B cell (primary cell): ENCODE results near the gene AGPAT1. TPM values are rescaled to one million over a fixed set of nuclear protein-coding genes. Genes with fewer than 3 reads are reported as not detected.

Experiments
- ATAC-seq: fragments of 200-7000 bp; cut with Tn5 transposase; one replicate; pipeline ENCODE4 v1.10.0; 2021; ENCODE audit warnings: low read depth, mild to moderate bottlenecking, moderate number of reproducible peaks, moderate library complexity
- CTCF ChIA-PET: fragments of 350-600 bp; sonication (Branson Sonifier 250); formaldehyde crosslinking; loops from one replicate; lab custom pipeline; 2021; ENCODE audit warnings: antibody characterized with exemption, inconsistent platforms; lab: Charles Lee
- POLR2A ChIA-PET: fragments of 350-600 bp; sonication (Branson Sonifier 250); formaldehyde crosslinking; loops from one replicate; lab custom pipeline; 2021; ENCODE audit warnings: antibody characterized with exemption; lab: Charles Lee
- DNase-seq: peaks from one replicate; pipeline ENCODE4 v3.0.0; 2013
- H2AFZ ChIP-seq: 2 replicates; pipeline ENCODE4 v1.6.1; 2012; ENCODE audit warnings: mild to moderate bottlenecking, low read depth, low read length; ENCODE audit not compliant: insufficient read depth, poor library complexity, severe bottlenecking
- H3K27ac ChIP-seq, 2 donors: 1 replicate in 1 of 2; 2 replicates in 1 of 2; pipeline ENCODE4 v1.5.1; 2012 to 2013; ENCODE audit warnings: low read length in 2 of 2, mild to moderate bottlenecking in 2 of 2, moderate library complexity in 1 of 2
- H3K27me3 ChIP-seq, 4 experiments: fragments of 200-600 bp in 1 of 4; sonication (generic) in 1 of 4; replicated peaks in 1 of 4; 1 replicate in 2 of 4; 2 replicates in 2 of 4; pipeline versions ENCODE4 v1.6.1 to v1.7.0; 2013 to 2016; ENCODE audit warnings: low read length in 3 of 4, mild to moderate bottlenecking in 2 of 4, mixed read lengths in 1 of 4, moderate library complexity in 1 of 4; ENCODE audit not compliant: insufficient read depth in 4 of 4, control insufficient read depth in 3 of 4; ENCODE audit errors: control extremely low read depth in 1 of 4
- H3K36me3 ChIP-seq, 2 experiments: replicated peaks in 1 of 2; 1 replicate in 1 of 2; 2 replicates in 1 of 2; pipeline versions ENCODE4 v1.6.1 to v1.7.1; 2013; ENCODE audit warnings: low read length in 1 of 2; ENCODE audit not compliant: insufficient read depth in 2 of 2, control insufficient read depth in 1 of 2; ENCODE audit errors: control extremely low read depth in 1 of 2, extremely low read depth in 1 of 2
- H3K4me1 ChIP-seq, 2 donors: fragments of 200-600 bp in 1 of 2; sonication (generic) in 1 of 2; 1 replicate in 1 of 2; 2 replicates in 1 of 2; pipeline versions ENCODE4 v1.5.1 to v1.6.1; 2013 to 2017; ENCODE audit warnings: low read length in 2 of 2; ENCODE audit not compliant: control insufficient read depth in 2 of 2, insufficient read depth in 2 of 2
- H3K4me2 ChIP-seq: replicated peaks from 2 replicates; pipeline ENCODE3; 2012; ENCODE audit warnings: mild to moderate bottlenecking, low read depth, low read length; ENCODE audit not compliant: poor library complexity, severe bottlenecking
- H3K4me3 ChIP-seq, 5 experiments: fragments of 200-600 bp in 1 of 5; sonication (generic) in 1 of 5; 1 replicate in 3 of 5; 2 replicates in 2 of 5; pipeline versions ENCODE4 v1.5.1 to v1.7.0; 2011 to 2016; ENCODE audit warnings: low read length in 4 of 5, mild to moderate bottlenecking in 4 of 5, low read depth in 2 of 5, control low read depth in 1 of 5, moderate library complexity in 1 of 5; ENCODE audit not compliant: insufficient read depth in 1 of 5; ENCODE audit errors: control extremely low read depth in 1 of 5, extremely low read depth in 1 of 5
- H3K79me2 ChIP-seq: fragments of 200-600 bp; sonication (generic); one replicate; pipeline ENCODE4 v1.6.0; 2016; ENCODE audit warnings: low read length; ENCODE audit not compliant: control insufficient read depth, insufficient read depth
- H3K9ac ChIP-seq: fragments of 200-600 bp; sonication (generic); 2 replicates; pipeline ENCODE4 v1.6.1; 2017; ENCODE audit warnings: mild to moderate bottlenecking, low read length, moderate library complexity
- H3K9me3 ChIP-seq, 3 donors: one replicate each; pipeline versions ENCODE4 v1.6.1 to v1.7.1; 2013; ENCODE audit warnings: low read length in 2 of 3; ENCODE audit not compliant: control insufficient read depth in 2 of 3, insufficient read depth in 1 of 3; ENCODE audit errors: control extremely low read depth in 1 of 3
- H4K20me1 ChIP-seq: 2 replicates; pipeline ENCODE4 v1.6.0; 2012; ENCODE audit warnings: mild to moderate bottlenecking, low read length; ENCODE audit not compliant: insufficient read depth, control insufficient read depth, poor library complexity, severe bottlenecking
- H3K27ac Mint-ChIP-seq: one replicate; pipeline ENCODE4 v1.8.0; 2021; ENCODE audit warnings: mixed read lengths
- H3K27me3 Mint-ChIP-seq: one replicate; pipeline ENCODE4 v1.8.0; 2021; ENCODE audit warnings: mixed read lengths
- H3K4me1 Mint-ChIP-seq: one replicate; pipeline ENCODE4 v1.8.0; 2021; ENCODE audit warnings: mixed read lengths
- H3K4me3 Mint-ChIP-seq: one replicate; pipeline ENCODE4 v1.8.0; 2021; ENCODE audit warnings: mixed read lengths
- H3K9me3 Mint-ChIP-seq: one replicate; pipeline ENCODE4 v1.8.0; 2022; ENCODE audit warnings: mixed read lengths; ENCODE audit not compliant: insufficient read depth
- EZH2 ChIP-seq: IDR thresholded peaks from 2 replicates; pipeline ENCODE4 v1.6.1; 2012; ENCODE audit warnings: borderline replicate concordance, low read depth, mild to moderate bottlenecking, moderate library complexity, low read length; ENCODE audit not compliant: insufficient read depth, poor library complexity, severe bottlenecking
- WGBS: methylation state at CpG from one replicate; pipeline ENCODE4 v1.1.5; 2013; ENCODE audit warnings: missing lambda C conversion rate; ENCODE audit not compliant: insufficient coverage; 5-methylcytosine and 5-hydroxymethylcytosine counted together
- intact Hi-C: fragments of 100-400 bp; cut with micrococcal nuclease; formaldehyde crosslinking; loops from one replicate; pipeline ENCODE4 v1.10.0; 2022
- polyA plus RNA-seq: library from polyadenylated mRNA; depleted of rRNA; stranded (reverse); fragments of >200 nt; gene quantifications from 2 replicates; pipeline ENCODE4 v1.2.3, GENCODE V29; 2012
- total RNA-seq, 2 donors: library from RNA; stranded (reverse); fragments of 120-200 nt in 1 of 2; gene quantifications; 1 replicate in 1 of 2; 2 replicates in 1 of 2; pipeline versions ENCODE4 v1.2.3 to v1.2.4, GENCODE V29; 2013 to 2022
- TF ChIP-seq, protein P1 (sequence below): fragments of 200-600 bp; IDR thresholded peaks from one replicate; pipeline ENCODE4 v1.8.0; 2022; ENCODE audit warnings: antibody characterized with exemption, mild to moderate bottlenecking

AGPAT1 gene
- total and polyA plus RNA-seq, 2 donors (not counting 1 experiment from before 2014, with no cell fraction given): 29.8 to 37.1 TPM

DNA sequence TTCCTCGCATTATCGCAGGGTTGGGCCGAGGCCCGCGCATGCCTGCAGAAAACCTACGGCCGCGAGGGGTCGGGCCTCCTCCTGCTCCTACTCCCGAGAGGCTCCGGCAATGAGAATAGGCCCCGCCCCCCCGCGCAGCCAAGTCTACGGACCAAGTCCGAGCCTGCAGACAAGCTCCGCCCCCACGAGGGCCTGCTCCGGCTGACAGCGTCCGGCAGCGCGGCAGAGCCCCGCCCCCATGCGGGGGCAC, 19.7 kb upstream of the AGPAT1 start:
- TF ChIP-seq, protein P1, sequence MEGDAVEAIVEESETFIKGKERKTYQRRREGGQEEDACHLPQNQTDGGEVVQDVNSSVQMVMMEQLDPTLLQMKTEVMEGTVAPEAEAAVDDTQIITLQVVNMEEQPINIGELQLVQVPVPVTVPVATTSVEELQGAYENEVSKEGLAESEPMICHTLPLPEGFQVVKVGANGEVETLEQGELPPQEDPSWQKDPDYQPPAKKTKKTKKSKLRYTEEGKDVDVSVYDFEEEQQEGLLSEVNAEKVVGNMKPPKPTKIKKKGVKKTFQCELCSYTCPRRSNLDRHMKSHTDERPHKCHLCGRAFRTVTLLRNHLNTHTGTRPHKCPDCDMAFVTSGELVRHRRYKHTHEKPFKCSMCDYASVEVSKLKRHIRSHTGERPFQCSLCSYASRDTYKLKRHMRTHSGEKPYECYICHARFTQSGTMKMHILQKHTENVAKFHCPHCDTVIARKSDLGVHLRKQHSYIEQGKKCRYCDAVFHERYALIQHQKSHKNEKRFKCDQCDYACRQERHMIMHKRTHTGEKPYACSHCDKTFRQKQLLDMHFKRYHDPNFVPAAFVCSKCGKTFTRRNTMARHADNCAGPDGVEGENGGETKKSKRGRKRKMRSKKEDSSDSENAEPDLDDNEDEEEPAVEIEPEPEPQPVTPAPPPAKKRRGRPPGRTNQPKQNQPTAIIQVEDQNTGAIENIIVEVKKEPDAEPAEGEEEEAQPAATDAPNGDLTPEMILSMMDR: peak; percentile 55
- no peak for TF ChIP-seq EZH2
- intact Hi-C loops: loop anchor here (1.0 to 10.0 kb wide), 12 partner anchors 17 to 1013 kb away; partner anchors contain the start of genes BAG6, CLIC1, CSNK2B and EHMT2
- peaks cover 26% of the 10 kb centered on the region for H3K79me2 ChIP-seq
- peaks cover 0 to 13% of the 10 kb centered on the region in 2 experiments for H3K36me3 ChIP-seq
- DNase-seq: no peak
- ChIA-PET CTCF (interaction anchor here (0.5 to 1.8 kb wide), 15 partner anchors 11 to 600 kb away, joined by 3 to 9 read pairs (median 3); partner anchors contain the start of genes AGPAT1, ATF6B and FKBPL), POLR2A (interaction anchor here (0.6 to 1.8 kb wide), 13 partner anchors 15 to 1547 kb away, joined by 3 to 25 read pairs (median 4); partner anchors contain the start of genes AGPAT1, ATF6B, FKBPL and HLA-DRA)
- Mint-ChIP-seq H3K27ac (peak overlapping the region; percentile 99), H3K27me3 (no peaks in the 10 kb centered on the region), H3K9me3 (no peaks in the 10 kb centered on the region), H3K4me3 (peak overlapping the region; percentile 95), H3K4me1 (peaks cover 58% of the 10 kb centered on the region)
- H3K4me2 ChIP-seq: peak overlapping the region; percentile 91
- H3K9ac ChIP-seq: peak overlapping the region; percentile 99
- WGBS: under 1% methylated on average over 25 of the region's 25 CpGs
- H2AFZ ChIP-seq: peak overlapping the region; percentile 34
- peak; percentile 83 for ATAC-seq
- peaks cover 40 to 56% of the 10 kb centered on the region in 2 donors for H3K4me1 ChIP-seq
- H3K9me3 ChIP-seq: no peaks in the 10 kb centered on the region
- no peaks in the 10 kb centered on the region for H4K20me1 ChIP-seq
- H3K4me3 ChIP-seq: peak overlapping the region in 4 of 5 experiments; percentile 89 to 99 (median 94)
- H3K27me3 ChIP-seq: no peaks in the 10 kb centered on the region
- peak overlapping the region; percentile 99 to 100 for H3K27ac ChIP-seq
